ENCODE data around the gene MRM2.

DNA sequence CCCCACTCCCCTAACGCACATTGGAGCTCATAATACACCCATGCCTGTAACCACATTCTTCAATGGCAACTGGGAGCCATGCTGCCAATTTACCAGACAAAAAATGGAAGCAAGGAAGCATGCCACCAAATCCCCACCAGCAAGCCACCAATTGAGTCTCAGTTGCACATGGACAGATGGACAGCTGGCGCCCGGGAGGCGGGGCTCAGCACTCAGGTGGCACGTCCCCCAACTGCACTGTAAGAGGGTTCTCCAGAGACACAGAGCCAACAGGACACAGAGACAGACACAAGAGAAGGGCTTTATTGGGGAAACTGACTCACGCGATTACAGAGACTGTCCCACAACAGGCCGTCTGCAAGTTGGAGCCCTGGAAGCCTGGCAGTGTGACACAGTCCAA is 11.8 kb downstream of the MRM2 start:
- no peak for TF ChIP-seq TAF1 (conservative IDR thresholded peaks at IDR 0.05)
- no peak for TF ChIP-seq GABPA (IDR thresholded peaks at IDR 0.05 in 1 of 2, conservative IDR thresholded peaks at IDR 0.05 in 1 of 2)
- TF ChIP-seq, protein P1, sequence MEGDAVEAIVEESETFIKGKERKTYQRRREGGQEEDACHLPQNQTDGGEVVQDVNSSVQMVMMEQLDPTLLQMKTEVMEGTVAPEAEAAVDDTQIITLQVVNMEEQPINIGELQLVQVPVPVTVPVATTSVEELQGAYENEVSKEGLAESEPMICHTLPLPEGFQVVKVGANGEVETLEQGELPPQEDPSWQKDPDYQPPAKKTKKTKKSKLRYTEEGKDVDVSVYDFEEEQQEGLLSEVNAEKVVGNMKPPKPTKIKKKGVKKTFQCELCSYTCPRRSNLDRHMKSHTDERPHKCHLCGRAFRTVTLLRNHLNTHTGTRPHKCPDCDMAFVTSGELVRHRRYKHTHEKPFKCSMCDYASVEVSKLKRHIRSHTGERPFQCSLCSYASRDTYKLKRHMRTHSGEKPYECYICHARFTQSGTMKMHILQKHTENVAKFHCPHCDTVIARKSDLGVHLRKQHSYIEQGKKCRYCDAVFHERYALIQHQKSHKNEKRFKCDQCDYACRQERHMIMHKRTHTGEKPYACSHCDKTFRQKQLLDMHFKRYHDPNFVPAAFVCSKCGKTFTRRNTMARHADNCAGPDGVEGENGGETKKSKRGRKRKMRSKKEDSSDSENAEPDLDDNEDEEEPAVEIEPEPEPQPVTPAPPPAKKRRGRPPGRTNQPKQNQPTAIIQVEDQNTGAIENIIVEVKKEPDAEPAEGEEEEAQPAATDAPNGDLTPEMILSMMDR (IDR thresholded peaks at IDR 0.05; ENCODE audit: low read depth, low read length, missing input control): no peak
- TF ChIP-seq, protein P2, sequence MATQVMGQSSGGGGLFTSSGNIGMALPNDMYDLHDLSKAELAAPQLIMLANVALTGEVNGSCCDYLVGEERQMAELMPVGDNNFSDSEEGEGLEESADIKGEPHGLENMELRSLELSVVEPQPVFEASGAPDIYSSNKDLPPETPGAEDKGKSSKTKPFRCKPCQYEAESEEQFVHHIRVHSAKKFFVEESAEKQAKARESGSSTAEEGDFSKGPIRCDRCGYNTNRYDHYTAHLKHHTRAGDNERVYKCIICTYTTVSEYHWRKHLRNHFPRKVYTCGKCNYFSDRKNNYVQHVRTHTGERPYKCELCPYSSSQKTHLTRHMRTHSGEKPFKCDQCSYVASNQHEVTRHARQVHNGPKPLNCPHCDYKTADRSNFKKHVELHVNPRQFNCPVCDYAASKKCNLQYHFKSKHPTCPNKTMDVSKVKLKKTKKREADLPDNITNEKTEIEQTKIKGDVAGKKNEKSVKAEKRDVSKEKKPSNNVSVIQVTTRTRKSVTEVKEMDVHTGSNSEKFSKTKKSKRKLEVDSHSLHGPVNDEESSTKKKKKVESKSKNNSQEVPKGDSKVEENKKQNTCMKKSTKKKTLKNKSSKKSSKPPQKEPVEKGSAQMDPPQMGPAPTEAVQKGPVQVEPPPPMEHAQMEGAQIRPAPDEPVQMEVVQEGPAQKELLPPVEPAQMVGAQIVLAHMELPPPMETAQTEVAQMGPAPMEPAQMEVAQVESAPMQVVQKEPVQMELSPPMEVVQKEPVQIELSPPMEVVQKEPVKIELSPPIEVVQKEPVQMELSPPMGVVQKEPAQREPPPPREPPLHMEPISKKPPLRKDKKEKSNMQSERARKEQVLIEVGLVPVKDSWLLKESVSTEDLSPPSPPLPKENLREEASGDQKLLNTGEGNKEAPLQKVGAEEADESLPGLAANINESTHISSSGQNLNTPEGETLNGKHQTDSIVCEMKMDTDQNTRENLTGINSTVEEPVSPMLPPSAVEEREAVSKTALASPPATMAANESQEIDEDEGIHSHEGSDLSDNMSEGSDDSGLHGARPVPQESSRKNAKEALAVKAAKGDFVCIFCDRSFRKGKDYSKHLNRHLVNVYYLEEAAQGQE (IDR thresholded peaks at IDR 0.05): no peak
- TF ChIP-seq EGR1 (IDR thresholded peaks at IDR 0.05; ENCODE audit: low read depth in 2 of 2): no peak
- TF ChIP-seq, protein P3, sequence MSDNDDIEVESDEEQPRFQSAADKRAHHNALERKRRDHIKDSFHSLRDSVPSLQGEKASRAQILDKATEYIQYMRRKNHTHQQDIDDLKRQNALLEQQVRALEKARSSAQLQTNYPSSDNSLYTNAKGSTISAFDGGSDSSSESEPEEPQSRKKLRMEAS (IDR thresholded peaks at IDR 0.05): no peak
- no peak for TF ChIP-seq JUND (IDR thresholded peaks at IDR 0.05)
